Mesenteric fat pad (tissue), 1 donor: Measurements from ENCODE around the gene L3MBTL3. TPM values are rescaled to one million over a fixed set of nuclear protein-coding genes. Genes with fewer than 3 reads are reported as not detected.
"Not testable (repeated sequence)": the region's sequence is repeated elsewhere in the genome, so short reads cannot be mapped to it uniquely, and the experiment has no call there.

Experiments used
- DNase-seq: peaks from one replicate; pipeline ENCODE4 v3.0.0-alpha.2; 2020; ENCODE audit warnings: low spot score
- total RNA-seq: library from RNA; stranded (reverse); fragmentation: NEBNext Ultra II Directional; extraction: Animal tissue kit (Norgen Biotek cat#: 25700); gene quantifications from one replicate; pipeline ENCODE4 v1.2.1, GENCODE V29; 2021
- donor health status: DM: yes; HTN: yes; CAD: no.

The L3MBTL3 gene
- total RNA-seq, 1 donor from 2014 or later = 9.9 TPM

GRCh38 chr6:130138116-130138908, 119.9 kb downstream of the L3MBTL3 start:
- no peak for DNase-seq

GRCh38 chr6:130138909-130139242, 120.5 kb downstream of the L3MBTL3 start:
- no peak for DNase-seq

GRCh38 chr6:130140084-130140483, 121.7 kb downstream of the L3MBTL3 start:
- no peak for DNase-seq

- DNase-seq = no peak
Observed at GRCh38 chr6:130143709-130144108, 125.3 kb downstream of the L3MBTL3 start.

GRCh38 chr6:130147111-130147510, 128.7 kb downstream of the L3MBTL3 start:
- DNase-seq = no peak

- DNase-seq = no peak
Observed at GRCh38 chr6:130148181-130148580, 129.8 kb downstream of the L3MBTL3 start.

GRCh38 chr6:130149016-130149415, 130.6 kb downstream of the L3MBTL3 start:
- not testable (repeated sequence) for DNase-seq

- DNase-seq = no peak
Observed at GRCh38 chr6:130150906-130151305, 132.5 kb downstream of the L3MBTL3 start.

GRCh38 chr6:130152908-130153510, 134.6 kb downstream of the L3MBTL3 start:
- no peak for DNase-seq

GRCh38 chr6:130156908-130157307, 138.5 kb downstream of the L3MBTL3 start:
- DNase-seq = no peak

GRCh38 chr6:130158056-130158455, 139.7 kb downstream of the L3MBTL3 start:
- no peak for DNase-seq

- DNase-seq = no peak
Observed at GRCh38 chr6:130158548-130158947, 140.2 kb downstream of the L3MBTL3 start.

GRCh38 chr6:130159956-130160355, 141.6 kb downstream of the L3MBTL3 start:
- no peak for DNase-seq

- DNase-seq = no peak
Observed at GRCh38 chr6:130161683-130162404, 143.5 kb downstream of the L3MBTL3 start.

GRCh38 chr6:130162421-130162820, 144.0 kb downstream of the L3MBTL3 start:
- DNase-seq = no peak

GRCh38 chr6:130163266-130163665, 144.9 kb downstream of the L3MBTL3 start:
- DNase-seq = no peak

- no peak for DNase-seq
Observed at GRCh38 chr6:130164251-130164650, 145.9 kb downstream of the L3MBTL3 start.

- DNase-seq = no peak
Observed at GRCh38 chr6:130167655-130168054, 149.3 kb downstream of the L3MBTL3 start.

- not testable (repeated sequence) for DNase-seq
Observed at GRCh38 chr6:130170160-130170559, 151.8 kb downstream of the L3MBTL3 start.

- DNase-seq = not testable (repeated sequence)
Observed at GRCh38 chr6:130173377-130174004, 155.1 kb downstream of the L3MBTL3 start.

GRCh38 chr6:130176378-130176777, 158.0 kb downstream of the L3MBTL3 start:
- no peak for DNase-seq

GRCh38 chr6:130178692-130179091, 160.3 kb downstream of the L3MBTL3 start:
- DNase-seq = no peak
